GM12865 (cell line): ENCODE data around the gene DSC2.

Experiments
- DNase-seq: peaks from one replicate; pipeline ENCODE4 v3.0.0; 2010; ENCODE audit warnings: low read depth
- H3K4me3 ChIP-seq: 2 replicates; pipeline ENCODE4 v1.5.1; 2011; ENCODE audit warnings: mild to moderate bottlenecking, low read depth, low read length, control low read depth
- CTCF ChIP-seq: IDR thresholded peaks from 2 replicates; pipeline ENCODE4 v1.5.1; 2011; ENCODE audit warnings: low read length, control low read depth, low read depth, inconsistent platforms; ENCODE audit not compliant: insufficient read depth; ENCODE audit errors: missing control alignments

DSC2 gene

GRCh38 chr18:31046916-31047315 lies 55.3 kb downstream of the DSC2 start:
- H3K4me3 ChIP-seq = no peak overlapping the region
- no peak for TF ChIP-seq CTCF
- DNase-seq = no peak

GRCh38 chr18:31045599-31045998 lies 56.6 kb downstream of the DSC2 start:
- no peak for DNase-seq
- no peak overlapping the region for H3K4me3 ChIP-seq
- no peak for TF ChIP-seq CTCF

GRCh38 chr18:31044926-31045325 lies 57.3 kb downstream of the DSC2 start:
- DNase-seq = no peak
- no peak for TF ChIP-seq CTCF
- no peak overlapping the region for H3K4me3 ChIP-seq

DNA sequence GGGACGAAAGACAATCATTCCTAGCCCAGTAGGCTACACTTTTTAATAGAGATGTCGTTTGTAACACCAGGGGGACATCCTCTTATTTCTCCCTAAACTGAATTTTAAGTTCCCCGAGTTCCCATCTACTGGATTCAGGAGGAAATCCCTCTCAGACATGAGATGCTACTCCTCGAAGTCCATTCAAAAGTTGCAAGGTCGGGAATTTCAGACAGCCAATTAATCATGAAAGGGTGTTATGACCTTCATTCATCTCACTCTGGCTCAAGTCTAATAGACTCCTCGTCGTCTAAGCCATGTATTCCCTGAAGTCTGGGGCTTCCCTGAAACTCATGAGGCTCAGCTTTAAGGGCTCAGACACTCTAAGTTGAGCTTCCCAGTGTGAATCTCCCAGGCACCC lies 58.5 kb downstream of the DSC2 start:
- H3K4me3 ChIP-seq = no peak overlapping the region
- no peak for DNase-seq
- no peak for TF ChIP-seq CTCF

- no peak for TF ChIP-seq CTCF
- no peak for DNase-seq
- H3K4me3 ChIP-seq = no peak within 1 kb of the TSS
These were observed 59.6 kb downstream of the DSC2 start, which contains the start of gene DSC3 for GRCh38 chr18:31042406-31043181. Gene DSC3 (minus strand): TSS chr18:31042742. CDS start chr18:31042660, 82 bp downstream.

- no peak overlapping the region for H3K4me3 ChIP-seq
- no peak for DNase-seq
- no peak for TF ChIP-seq CTCF
These were observed 60.2 kb downstream of the DSC2 start for GRCh38 chr18:31042084-31042405.
